Natural killer cell treated with Interleukin-12 subunit alpha and Interleukin-12 subunit beta and Interleukin-15 and Interleukin-18, amount 100 ng/mL, for 72 hours (primary cell): ENCODE data around the gene SERPINE1. TPM values are rescaled to one million over a fixed set of nuclear protein-coding genes. Genes with fewer than 3 reads are reported as not detected.
"Not testable (repeated sequence)": the region's sequence is repeated elsewhere in the genome, so short reads cannot be mapped to it uniquely, and the experiment has no call there.

Source experiments
- ATAC-seq, 2 donors: fragments of 150-1000 bp; cut with Tn5 transposase in 1 of 2; sonication (Bioruptor Pico), chemical (Tn5 transposase) in 1 of 2; 2 replicates each; pipeline ENCODE4 v1.10.0; 2021
- DNase-seq: peaks from one replicate; pipeline ENCODE4 v3.0.0; 2022; ENCODE audit warnings: low spot score
- H3K27ac Mint-ChIP-seq, 2 donors: 1 replicate in 1 of 2; 2 replicates in 1 of 2; pipeline ENCODE4 v1.8.0; 2022; ENCODE audit warnings: mixed read lengths in 2 of 2, mild to moderate bottlenecking in 1 of 2, moderate library complexity in 1 of 2
- H3K27me3 Mint-ChIP-seq, 2 donors: 1 replicate in 1 of 2; 2 replicates in 1 of 2; pipeline ENCODE4 v1.8.0; 2022; ENCODE audit warnings: mixed read lengths in 2 of 2
- H3K36me3 Mint-ChIP-seq: one replicate; pipeline ENCODE4 v1.8.0; 2022; ENCODE audit warnings: mixed read lengths
- H3K4me1 Mint-ChIP-seq, 2 donors: 1 replicate in 1 of 2; 2 replicates in 1 of 2; pipeline ENCODE4 v1.8.0; 2022; ENCODE audit warnings: low read depth in 2 of 2, mixed read lengths in 2 of 2, mild to moderate bottlenecking in 1 of 2
- H3K4me3 Mint-ChIP-seq: one replicate; pipeline ENCODE4 v1.8.0; 2022; ENCODE audit warnings: mixed read lengths
- H3K9me3 Mint-ChIP-seq: 2 replicates; pipeline ENCODE4 v1.8.0; 2022; ENCODE audit warnings: mixed read lengths
- total RNA-seq, 2 donors: library from RNA; stranded (reverse); gene quantifications; one replicate each; pipeline ENCODE4 v1.2.3, GENCODE V29; 2022

SERPINE1 gene
- total RNA-seq: not detected

DNA sequence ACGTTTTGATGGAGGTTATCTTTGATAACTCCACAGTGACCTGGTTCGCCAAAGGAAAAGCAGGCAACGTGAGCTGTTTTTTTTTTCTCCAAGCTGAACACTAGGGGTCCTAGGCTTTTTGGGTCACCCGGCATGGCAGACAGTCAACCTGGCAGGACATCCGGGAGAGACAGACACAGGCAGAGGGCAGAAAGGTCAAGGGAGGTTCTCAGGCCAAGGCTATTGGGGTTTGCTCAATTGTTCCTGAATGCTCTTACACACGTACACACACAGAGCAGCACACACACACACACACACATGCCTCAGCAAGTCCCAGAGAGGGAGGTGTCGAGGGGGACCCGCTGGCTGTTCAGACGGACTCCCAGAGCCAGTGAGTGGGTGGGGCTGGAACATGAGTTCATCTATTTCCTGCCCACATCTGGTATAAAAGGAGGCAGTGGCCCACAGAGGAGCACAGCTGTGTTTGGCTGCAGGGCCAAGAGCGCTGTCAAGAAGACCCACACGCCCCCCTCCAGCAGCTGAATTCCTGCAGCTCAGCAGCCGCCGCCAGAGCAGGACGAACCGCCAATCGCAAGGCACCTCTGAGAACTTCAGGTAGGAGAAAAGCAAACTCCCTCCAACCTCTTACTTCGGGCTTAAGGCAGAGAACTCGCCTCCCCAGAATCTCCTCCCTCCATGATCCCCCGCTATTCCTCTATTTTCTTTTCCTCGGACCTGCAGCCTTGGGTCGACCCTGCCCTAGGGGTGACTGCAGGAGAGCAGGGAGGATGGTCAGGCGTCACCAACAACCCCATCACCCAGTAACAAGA, at the start of gene SERPINE1:
SERPINE1 (plus strand) TSS at position 454 of the 809 bp plus-strand sequence. CDS start 1,290 bp downstream, outside the sequence.
- Mint-ChIP-seq H3K4me1 (peaks cover 47 to 53% of the 10 kb centered on the region in 2 donors), H3K27ac (no peak within 1 kb of the TSS), H3K27me3 (peaks cover 11 to 27% of the 10 kb centered on the region in 2 donors), H3K9me3 (no peaks in the 10 kb centered on the region), H3K4me3 (peak within 1 kb of the TSS; percentile 54), H3K36me3 (no peaks in the 10 kb centered on the region)
- ATAC-seq: peak; percentile 82 to 83
- DNase-seq: no peak

DNA sequence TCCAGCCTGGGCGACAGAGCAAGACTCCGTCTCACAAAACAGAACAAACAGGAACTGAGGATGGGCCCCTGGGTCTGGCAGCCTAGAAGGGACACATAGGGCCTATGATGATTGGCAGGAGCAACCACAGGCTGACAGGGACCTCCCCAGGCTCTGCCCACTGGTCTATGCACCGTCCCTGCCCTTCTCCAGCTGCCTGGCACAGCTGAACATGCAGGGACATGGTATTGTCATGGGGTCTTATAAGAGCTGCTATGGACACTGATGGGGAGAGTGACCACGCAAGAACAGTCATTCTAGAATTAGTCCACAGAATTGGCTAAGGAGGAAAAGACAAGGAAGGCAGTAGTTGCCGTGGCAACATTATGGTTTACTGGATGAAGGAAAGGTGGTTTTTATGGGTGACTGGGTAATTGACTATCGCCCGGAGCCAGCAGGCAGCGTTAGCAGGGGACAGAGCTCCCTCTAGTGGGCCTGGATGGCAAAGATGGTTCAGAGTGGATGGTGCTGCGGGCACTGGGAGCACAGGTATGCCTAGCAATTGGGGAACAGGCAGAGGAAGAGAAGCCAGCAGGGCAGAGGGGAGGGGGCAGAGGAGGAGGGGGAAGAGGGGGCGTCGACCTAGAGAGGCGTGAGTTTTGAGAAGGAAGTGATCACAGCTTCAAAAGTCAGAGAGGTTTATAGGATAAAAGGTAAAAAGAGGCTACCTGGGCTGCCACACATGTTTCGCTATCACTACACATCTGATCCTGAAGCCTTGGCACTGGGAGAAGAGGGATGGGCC, 49.4 kb upstream of the SERPINE1 start:
- no peak overlapping the region for H3K27ac Mint-ChIP-seq
- no peaks in the 10 kb centered on the region for H3K9me3 Mint-ChIP-seq
- H3K4me3 Mint-ChIP-seq: no peak overlapping the region
- DNase-seq: peak; percentile 80
- H3K4me1 Mint-ChIP-seq: peaks cover 4 to 7% of the 10 kb centered on the region in 2 donors
- H3K36me3 Mint-ChIP-seq: no peaks in the 10 kb centered on the region
- H3K27me3 Mint-ChIP-seq: peaks cover 8 to 16% of the 10 kb centered on the region in 2 donors
- ATAC-seq: peak; percentile 86 to 91

DNA sequence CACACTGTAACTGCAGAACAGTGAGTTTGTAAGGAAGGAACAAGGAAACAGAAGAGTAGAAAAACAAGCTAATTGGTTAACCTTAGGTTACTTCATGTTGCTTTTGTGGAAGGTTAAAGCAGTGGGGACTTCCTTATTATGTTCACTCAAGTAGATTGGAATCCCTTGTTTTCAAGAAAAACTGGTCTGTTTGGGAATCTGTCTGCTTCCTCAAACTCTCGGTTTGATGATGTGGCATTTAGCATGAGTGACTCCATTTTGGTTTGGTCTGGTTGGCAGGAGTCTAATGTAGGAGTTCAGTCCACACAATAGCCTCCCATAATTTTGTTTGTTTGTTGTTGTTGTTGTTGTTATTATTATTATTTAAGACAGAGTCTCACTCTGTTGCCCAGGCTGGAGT, 45.5 kb upstream of the SERPINE1 start:
- Mint-ChIP-seq H3K27me3 (peaks cover 0 to 5% of the 10 kb centered on the region in 2 donors), H3K4me3 (no peak overlapping the region), H3K27ac (peak overlapping the region in 1 of 2 donors; percentile 38), H3K36me3 (no peaks in the 10 kb centered on the region), H3K4me1 (peaks cover 12 to 14% of the 10 kb centered on the region in 2 donors), H3K9me3 (no peaks in the 10 kb centered on the region)
- DNase-seq (no peak), ATAC-seq (no peak)

DNA sequence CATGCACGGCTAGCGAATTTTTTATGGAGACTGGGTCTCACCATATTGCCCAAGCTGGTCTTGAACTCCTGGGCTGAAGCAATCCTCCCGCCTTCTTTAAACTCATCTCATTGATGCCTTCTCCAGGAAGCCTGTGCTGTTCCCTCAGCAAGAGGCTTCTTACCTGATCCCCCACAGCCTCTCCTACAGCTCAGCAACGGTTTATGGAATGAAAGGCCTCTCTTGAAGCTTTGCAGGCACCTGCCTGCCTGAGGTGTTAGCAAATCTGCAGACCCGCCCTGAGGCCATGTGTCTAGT, 42.1 kb upstream of the SERPINE1 start:
- Mint-ChIP-seq H3K36me3 (no peaks in the 10 kb centered on the region), H3K9me3 (no peaks in the 10 kb centered on the region), H3K27ac (peak overlapping the region; percentile 96 to 98), H3K4me3 (peak overlapping the region; percentile 87), H3K27me3 (no peaks in the 10 kb centered on the region), H3K4me1 (peaks cover 16 to 24% of the 10 kb centered on the region in 2 donors)
- ATAC-seq (no peak), DNase-seq (no peak)

DNA sequence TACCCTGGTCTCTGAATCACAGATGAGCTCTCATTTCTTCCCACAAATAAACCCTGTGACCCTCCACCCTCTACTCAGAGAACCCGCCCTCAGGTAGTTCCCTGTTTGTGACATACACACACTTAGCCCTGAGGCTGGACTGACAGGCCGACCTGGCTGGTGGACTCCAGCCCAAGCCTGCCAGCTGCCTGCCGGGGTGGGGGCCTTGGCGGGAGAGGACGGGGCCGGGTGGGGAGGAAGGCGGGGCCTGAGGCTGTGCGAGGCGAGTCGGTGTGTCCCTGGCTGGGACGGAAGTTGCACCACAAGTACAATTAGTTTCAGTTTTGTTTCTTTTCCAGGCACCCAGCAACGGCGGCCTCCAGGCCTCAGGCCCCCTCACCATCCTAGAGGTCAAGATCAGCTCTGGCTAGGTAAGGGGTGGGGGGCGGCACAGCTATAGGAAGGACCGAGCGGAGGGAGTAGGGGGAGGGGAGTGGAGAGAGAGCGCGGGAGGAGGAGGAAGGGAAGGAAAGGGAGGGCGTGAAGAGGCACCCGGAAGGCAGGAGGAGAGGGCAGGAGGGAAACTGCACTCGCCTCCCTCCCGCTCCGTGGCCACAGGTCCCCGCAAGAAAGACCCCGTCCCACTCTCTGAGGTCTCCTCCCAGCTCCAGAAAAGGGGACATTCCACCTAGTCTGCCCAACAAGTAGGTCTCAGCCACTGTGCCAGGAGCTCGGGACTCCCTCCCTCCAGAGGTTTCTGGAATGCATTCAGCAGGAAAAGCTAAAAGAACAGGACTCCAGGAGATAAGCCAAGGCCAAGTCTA, 41.5 kb upstream of the SERPINE1 start, which contains the start of gene TRIM56:
TRIM56 (plus strand) TSS at position 320 of the 803 bp plus-strand sequence. CDS start 1,832 bp downstream, outside the sequence.
- DNase-seq (peak; percentile 89), ATAC-seq (peak; percentile 96)
- Mint-ChIP-seq H3K27ac (peak within 1 kb of the TSS; percentile 96 to 98), H3K4me1 (peaks cover 16 to 27% of the 10 kb centered on the region in 2 donors), H3K27me3 (no peaks in the 10 kb centered on the region), H3K36me3 (no peaks in the 10 kb centered on the region), H3K9me3 (no peaks in the 10 kb centered on the region), H3K4me3 (peak within 1 kb of the TSS; percentile 87)

DNA sequence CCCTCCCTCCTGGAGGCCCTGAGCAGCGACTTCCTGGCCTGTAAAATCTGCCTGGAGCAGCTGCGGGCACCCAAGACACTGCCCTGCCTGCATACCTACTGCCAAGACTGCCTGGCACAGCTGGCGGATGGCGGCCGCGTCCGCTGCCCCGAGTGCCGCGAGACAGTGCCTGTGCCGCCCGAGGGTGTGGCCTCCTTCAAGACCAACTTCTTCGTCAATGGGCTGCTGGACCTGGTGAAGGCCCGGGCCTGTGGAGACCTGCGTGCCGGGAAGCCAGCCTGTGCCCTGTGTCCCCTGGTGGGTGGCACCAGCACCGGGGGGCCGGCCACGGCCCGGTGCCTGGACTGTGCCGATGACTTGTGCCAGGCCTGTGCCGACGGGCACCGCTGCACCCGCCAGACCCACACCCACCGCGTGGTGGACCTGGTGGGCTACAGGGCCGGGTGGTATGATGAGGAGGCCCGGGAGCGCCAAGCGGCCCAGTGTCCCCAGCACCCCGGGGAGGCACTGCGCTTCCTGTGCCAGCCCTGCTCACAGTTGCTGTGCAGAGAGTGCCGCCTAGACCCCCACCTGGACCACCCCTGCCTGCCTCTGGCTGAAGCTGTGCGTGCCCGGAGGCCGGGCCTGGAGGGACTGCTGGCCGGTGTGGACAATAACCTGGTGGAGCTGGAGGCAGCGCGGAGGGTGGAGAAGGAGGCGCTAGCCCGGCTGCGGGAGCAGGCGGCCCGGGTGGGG, 39.4 kb upstream of the SERPINE1 start:
- H3K4me3 Mint-ChIP-seq: peak overlapping the region; percentile 20
- no peaks in the 10 kb centered on the region for H3K27me3 Mint-ChIP-seq
- H3K36me3 Mint-ChIP-seq: peaks cover 7% of the 10 kb centered on the region
- DNase-seq (no peak), ATAC-seq (no peak)
- peak overlapping the region in 1 of 2 donors; percentile 98 for H3K27ac Mint-ChIP-seq
- H3K9me3 Mint-ChIP-seq: no peaks in the 10 kb centered on the region
- peaks cover 24 to 35% of the 10 kb centered on the region in 2 donors for H3K4me1 Mint-ChIP-seq

DNA sequence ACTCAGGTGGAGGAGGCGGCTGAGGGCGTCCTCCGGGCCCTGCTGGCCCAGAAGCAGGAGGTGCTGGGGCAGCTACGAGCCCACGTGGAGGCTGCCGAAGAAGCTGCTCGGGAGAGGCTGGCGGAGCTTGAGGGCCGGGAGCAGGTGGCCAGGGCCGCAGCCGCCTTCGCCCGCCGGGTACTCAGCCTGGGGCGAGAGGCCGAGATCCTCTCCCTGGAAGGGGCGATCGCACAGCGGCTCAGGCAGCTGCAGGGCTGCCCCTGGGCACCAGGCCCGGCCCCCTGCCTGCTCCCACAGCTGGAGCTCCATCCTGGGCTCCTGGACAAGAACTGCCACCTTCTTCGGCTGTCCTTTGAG, 38.9 kb upstream of the SERPINE1 start:
- ATAC-seq (no peak), DNase-seq (no peak)
- H3K9me3 Mint-ChIP-seq: no peaks in the 10 kb centered on the region
- H3K4me3 Mint-ChIP-seq: no peak overlapping the region
- no peaks in the 10 kb centered on the region for H3K27me3 Mint-ChIP-seq
- H3K36me3 Mint-ChIP-seq: peaks cover 7% of the 10 kb centered on the region
- peaks cover 24 to 35% of the 10 kb centered on the region in 2 donors for H3K4me1 Mint-ChIP-seq
- no peak overlapping the region for H3K27ac Mint-ChIP-seq

DNA sequence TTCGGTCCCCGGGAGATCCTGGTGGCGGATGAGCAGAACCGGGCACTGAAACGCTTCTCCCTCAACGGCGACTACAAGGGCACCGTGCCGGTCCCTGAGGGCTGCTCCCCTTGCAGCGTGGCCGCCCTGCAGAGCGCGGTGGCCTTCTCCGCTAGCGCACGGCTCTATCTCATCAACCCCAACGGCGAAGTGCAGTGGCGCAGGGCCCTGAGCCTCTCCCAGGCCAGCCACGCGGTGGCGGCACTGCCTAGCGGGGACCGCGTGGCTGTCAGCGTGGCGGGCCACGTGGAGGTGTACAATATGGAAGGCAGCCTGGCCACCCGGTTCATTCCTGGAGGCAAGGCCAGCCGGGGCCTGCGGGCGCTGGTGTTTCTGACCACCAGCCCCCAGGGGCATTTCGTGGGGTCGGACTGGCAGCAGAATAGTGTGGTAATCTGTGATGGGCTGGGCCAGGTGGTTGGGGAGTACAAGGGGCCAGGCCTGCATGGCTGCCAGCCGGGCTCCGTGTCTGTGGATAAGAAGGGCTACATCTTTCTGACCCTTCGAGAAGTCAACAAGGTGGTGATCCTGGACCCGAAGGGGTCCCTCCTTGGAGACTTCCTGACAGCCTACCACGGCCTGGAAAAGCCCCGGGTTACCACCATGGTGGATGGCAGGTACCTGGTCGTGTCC, 37.9 kb upstream of the SERPINE1 start:
- ATAC-seq: no peak
- Mint-ChIP-seq H3K36me3 (peaks cover 7% of the 10 kb centered on the region), H3K27me3 (no peaks in the 10 kb centered on the region), H3K4me1 (peaks cover 26 to 38% of the 10 kb centered on the region in 2 donors), H3K9me3 (no peaks in the 10 kb centered on the region), H3K4me3 (peak overlapping the region; percentile 8), H3K27ac (peak overlapping the region in 1 of 2 donors; percentile 16)
- no peak for DNase-seq

DNA sequence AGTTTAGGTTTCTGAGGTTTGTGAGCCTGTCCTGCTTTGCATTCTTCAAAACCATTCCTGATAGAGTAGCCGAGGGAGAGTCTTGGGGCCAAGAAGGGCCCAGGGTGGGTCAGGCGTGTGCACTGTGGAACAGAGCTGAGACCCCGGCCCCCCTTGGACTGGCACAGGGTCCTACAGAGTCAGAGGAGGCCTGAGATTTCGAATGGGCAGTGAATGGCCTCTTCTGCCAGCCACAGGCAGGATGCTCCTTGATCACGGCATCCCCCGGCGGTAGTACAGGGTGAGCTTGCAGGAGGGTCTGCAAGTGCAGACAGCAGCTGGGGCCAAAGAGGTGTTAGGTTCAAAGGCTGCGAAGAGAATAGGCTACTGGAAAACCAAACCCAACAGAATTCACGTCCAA, 37.0 kb upstream of the SERPINE1 start:
- H3K36me3 Mint-ChIP-seq: peaks cover 7% of the 10 kb centered on the region
- no peaks in the 10 kb centered on the region for H3K27me3 Mint-ChIP-seq
- H3K4me1 Mint-ChIP-seq: peaks cover 26 to 38% of the 10 kb centered on the region in 2 donors
- no peaks in the 10 kb centered on the region for H3K9me3 Mint-ChIP-seq
- no peak overlapping the region for H3K4me3 Mint-ChIP-seq
- DNase-seq (no peak), ATAC-seq (no peak)
- peak overlapping the region in 1 of 2 donors; percentile 16 for H3K27ac Mint-ChIP-seq

DNA sequence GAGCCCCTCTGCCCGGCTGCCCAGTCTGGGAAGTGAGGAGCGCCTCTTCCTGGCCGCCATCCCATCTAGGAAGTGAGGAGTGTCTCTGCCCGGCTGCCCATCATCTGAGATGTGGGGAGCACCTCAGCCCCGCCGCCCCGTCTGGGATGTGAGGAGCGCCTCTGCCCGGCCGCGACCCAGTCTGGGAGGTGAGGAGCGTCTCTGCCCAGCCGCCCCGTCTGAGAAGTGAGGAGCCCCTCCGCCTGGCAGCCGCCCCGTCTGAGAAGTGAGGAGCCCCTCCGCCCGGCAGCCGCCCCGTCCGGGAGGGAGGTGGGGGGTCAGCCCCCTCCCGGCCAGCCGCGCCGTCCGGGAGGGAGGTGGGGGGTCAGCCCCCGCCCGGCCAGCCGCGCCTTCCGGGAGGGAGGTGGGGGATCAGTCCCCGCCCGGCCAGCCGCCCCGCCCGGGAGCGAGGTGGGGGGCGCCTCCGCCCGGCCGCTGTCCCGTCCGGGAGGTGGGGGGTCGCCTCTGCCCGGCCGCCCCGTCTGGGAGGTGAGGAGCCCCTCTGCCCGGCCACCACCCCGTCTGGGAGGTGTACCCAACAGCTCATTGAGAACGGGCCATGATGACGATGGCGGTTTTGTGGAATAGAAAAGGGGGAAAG, 34.5 kb upstream of the SERPINE1 start:
- H3K36me3 Mint-ChIP-seq, H3K9me3 Mint-ChIP-seq, H3K4me3 Mint-ChIP-seq, DNase-seq, H3K27ac Mint-ChIP-seq, ATAC-seq, H3K27me3 Mint-ChIP-seq: not testable (repeated sequence)
- H3K4me1 Mint-ChIP-seq: peaks cover 24 to 38% of the 10 kb centered on the region in 2 donors

DNA sequence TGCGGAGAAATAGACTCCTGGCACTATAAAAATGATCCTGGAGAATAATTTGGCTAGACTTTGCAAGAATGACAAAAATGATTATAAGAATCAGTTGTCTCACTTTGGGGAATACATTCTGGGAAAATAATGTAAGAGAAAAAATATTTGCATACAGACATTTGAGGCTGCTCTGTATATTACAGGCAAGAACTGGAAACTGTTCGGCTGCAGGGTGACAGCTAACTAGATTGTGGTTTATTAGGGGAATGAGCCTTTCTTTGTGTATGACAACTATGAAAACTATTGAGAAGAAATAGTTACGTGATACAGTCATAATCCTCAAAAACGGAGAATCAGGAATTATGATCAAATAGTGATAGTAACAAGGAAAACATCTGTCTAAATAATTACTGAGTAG, 33.0 kb upstream of the SERPINE1 start:
- DNase-seq (no peak), ATAC-seq (no peak)
- no peaks in the 10 kb centered on the region for H3K27me3 Mint-ChIP-seq
- H3K27ac Mint-ChIP-seq: no peak overlapping the region
- no peak overlapping the region for H3K4me3 Mint-ChIP-seq
- H3K4me1 Mint-ChIP-seq: peaks cover 22 to 36% of the 10 kb centered on the region in 2 donors
- H3K9me3 Mint-ChIP-seq: no peaks in the 10 kb centered on the region
- peaks cover 7% of the 10 kb centered on the region for H3K36me3 Mint-ChIP-seq

DNA sequence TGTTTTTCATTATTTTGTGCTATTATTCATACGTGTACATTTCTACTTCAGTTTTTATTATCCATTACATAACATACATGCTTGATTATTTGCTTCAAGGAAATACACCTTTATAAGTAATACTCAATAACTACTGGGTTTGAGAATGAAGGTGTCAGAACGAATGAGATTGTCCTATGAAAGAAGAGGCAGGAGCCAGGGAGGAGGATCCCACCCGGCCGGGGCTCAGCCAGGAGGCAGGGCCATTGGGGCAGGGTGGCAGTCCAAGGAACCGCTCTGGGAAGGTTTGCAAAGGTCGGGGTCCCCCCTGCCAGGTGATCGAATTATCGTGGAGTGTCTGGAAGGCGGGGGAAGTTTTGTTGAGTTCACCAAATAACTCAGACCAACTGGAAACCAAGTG, 32.5 kb upstream of the SERPINE1 start:
- H3K9me3 Mint-ChIP-seq: no peaks in the 10 kb centered on the region
- peaks cover 20 to 32% of the 10 kb centered on the region in 2 donors for H3K4me1 Mint-ChIP-seq
- H3K4me3 Mint-ChIP-seq: no peak overlapping the region
- no peak for ATAC-seq
- no peak overlapping the region for H3K27ac Mint-ChIP-seq
- H3K36me3 Mint-ChIP-seq: peaks cover 7% of the 10 kb centered on the region
- no peaks in the 10 kb centered on the region for H3K27me3 Mint-ChIP-seq
- DNase-seq: no peak
